Measurements from ENCODE around the gene ZNF618.

DNA sequence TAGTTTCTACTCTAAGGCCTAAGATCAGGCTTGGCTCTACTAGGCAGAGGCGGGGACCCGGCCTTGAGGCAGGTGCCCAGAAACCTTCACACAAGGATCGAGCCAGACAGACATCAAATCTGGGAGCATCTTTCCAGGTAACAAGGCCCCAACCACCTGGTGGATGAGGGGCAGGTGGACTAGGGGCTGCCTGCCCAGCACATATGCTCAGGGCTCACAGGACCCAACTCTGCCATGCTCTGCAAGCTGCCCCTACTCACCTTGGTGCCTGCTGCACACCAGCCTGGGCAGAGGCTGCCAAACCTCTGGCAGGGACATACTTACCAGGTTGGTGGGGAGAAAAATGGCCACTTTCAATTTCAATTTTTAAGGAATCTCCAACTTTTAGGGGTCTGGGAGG lies 2.2 kb upstream of the ZNF618 start:
- TF ChIP-seq, protein P1, sequence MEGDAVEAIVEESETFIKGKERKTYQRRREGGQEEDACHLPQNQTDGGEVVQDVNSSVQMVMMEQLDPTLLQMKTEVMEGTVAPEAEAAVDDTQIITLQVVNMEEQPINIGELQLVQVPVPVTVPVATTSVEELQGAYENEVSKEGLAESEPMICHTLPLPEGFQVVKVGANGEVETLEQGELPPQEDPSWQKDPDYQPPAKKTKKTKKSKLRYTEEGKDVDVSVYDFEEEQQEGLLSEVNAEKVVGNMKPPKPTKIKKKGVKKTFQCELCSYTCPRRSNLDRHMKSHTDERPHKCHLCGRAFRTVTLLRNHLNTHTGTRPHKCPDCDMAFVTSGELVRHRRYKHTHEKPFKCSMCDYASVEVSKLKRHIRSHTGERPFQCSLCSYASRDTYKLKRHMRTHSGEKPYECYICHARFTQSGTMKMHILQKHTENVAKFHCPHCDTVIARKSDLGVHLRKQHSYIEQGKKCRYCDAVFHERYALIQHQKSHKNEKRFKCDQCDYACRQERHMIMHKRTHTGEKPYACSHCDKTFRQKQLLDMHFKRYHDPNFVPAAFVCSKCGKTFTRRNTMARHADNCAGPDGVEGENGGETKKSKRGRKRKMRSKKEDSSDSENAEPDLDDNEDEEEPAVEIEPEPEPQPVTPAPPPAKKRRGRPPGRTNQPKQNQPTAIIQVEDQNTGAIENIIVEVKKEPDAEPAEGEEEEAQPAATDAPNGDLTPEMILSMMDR (IDR thresholded peaks at IDR 0.05; ENCODE audit: borderline replicate concordance, extremely low read depth, low read length, poor library complexity, severe bottlenecking), result no peak
- TF ChIP-seq EZH2 (IDR thresholded peaks at IDR 0.05; ENCODE audit: borderline replicate concordance, low read depth, low read length, severe bottlenecking), result no peak
